ENCODE data around the gene FOSB.

FOSB gene

DNA sequence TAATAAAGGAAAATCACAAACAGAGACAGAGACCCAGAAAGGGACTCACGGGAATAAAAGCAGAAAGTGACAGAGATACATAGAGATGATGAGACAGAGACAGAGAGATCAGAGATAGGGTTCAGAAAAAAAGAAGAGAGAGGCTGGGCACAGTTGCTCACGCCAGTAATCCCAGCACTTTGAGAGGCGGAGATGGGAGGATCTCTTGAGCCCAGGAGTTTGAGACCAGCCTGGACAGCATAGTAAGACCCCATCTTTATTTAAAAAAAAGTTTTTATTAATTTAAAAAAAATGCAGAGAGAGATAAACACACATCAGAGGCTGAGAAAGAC is 19.4 kb upstream of the FOSB start:
- H3K27me3 Mint-ChIP-seq, result no peaks in the 10 kb centered on the region
- DNase-seq (ENCODE audit: low spot score in 2 of 2) (no peak), ATAC-seq (ENCODE audit: low read depth) (no peak)
- H3K36me3 Mint-ChIP-seq, result peaks cover 2% of the 10 kb centered on the region
- H3K4me3 Mint-ChIP-seq, result no peak overlapping the region
- H3K4me1 Mint-ChIP-seq, result peaks cover 45% of the 10 kb centered on the region
- H3K27ac Mint-ChIP-seq, result peak overlapping the region; percentile 29
- H3K9me3 Mint-ChIP-seq, result no peaks in the 10 kb centered on the region

DNA sequence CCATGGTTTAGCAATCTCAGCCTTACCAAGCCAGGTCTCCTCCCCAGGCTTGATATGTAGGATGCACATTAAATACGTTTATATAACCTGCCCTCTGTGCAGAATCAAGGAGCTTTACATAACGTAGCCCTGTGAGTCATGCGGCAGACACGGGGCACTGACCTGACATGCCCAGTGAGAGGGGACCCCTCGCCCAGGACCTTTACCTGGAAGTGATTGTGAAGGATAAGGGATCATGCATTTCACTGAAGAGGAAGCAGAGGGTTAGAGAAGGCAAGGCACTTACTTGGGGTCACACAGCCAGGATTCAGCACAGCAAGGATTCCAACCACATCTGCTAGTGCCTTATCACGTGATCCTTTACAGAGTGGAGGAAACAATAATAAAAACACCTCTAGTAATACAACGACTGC is 18.9 kb upstream of the FOSB start:
- Mint-ChIP-seq H3K4me3 (peak overlapping the region; percentile 61), H3K36me3 (peaks cover 2% of the 10 kb centered on the region), H3K27me3 (no peaks in the 10 kb centered on the region), H3K9me3 (no peaks in the 10 kb centered on the region), H3K27ac (peak overlapping the region; percentile 66), H3K4me1 (peaks cover 43% of the 10 kb centered on the region)
- no peak for DNase-seq (ENCODE audit: low spot score in 2 of 2)
- no peak for ATAC-seq (ENCODE audit: low read depth)

DNA sequence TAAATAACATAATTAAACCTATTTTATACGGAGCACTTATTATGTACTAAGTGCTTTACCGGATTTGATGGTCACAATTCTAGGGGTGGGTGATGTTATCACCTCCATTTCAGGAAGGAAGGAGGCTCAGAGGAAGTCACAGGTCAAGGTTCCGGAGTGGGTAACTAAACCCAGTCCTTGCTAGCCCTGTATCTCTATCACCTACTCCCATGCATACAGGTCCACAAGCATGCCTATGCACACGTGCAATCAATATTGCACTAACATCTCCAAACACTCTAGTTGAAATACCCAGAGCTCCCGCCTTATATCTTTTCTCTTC is 17.8 kb upstream of the FOSB start:
- H3K9me3 Mint-ChIP-seq, result no peaks in the 10 kb centered on the region

DNA sequence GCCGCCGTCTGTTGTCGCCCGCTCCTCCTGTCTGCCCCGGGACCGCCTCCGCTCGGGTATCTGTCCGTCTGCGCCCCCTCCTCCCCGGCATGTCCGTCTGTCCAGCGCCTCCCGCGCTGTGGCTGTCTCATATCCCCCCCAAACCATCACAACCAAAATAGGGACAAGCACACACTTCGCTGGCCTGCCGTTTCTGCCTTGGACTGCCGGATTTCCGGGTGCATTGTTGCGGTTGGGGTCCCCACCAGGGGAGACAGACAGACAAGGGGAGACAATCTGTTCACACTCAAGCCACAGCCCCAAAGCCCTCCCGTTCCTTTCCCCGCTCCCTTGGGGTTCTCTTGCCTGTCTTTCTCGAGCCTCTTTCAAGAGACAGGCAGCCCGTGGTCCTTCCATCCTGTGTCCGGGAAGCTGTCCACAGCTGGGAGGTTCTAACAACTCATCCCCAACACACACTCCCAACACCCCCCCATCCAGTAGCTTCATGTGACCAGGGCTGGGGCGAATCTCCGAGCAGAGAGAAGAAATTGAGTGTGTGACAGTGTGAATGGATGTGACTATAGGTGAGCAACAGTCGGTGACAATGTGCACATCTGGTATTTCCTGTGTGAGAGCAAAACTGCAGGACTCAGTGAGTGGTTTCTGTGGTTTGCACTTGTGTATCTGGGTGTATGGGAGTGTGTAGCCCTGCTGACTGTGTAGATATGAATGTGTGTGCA is 16.5 kb upstream of the FOSB start:
- H3K4me3 Mint-ChIP-seq, result peak overlapping the region; percentile 95
- no peaks in the 10 kb centered on the region for H3K9me3 Mint-ChIP-seq
- DNase-seq (ENCODE audit: low spot score in 2 of 2), result peak; percentile 67 to 71
- H3K27ac Mint-ChIP-seq, result peak overlapping the region; percentile 100
- no peaks in the 10 kb centered on the region for H3K27me3 Mint-ChIP-seq
- ATAC-seq (ENCODE audit: low read depth), result peak; percentile 49
- peaks cover 2% of the 10 kb centered on the region for H3K36me3 Mint-ChIP-seq
- peaks cover 42% of the 10 kb centered on the region for H3K4me1 Mint-ChIP-seq

More for the DNA sequence above, 17.8 kb upstream of the FOSB start:
- peaks cover 39% of the 10 kb centered on the region for H3K4me1 Mint-ChIP-seq
- H3K27ac Mint-ChIP-seq, result peak overlapping the region; percentile 100
- peak overlapping the region; percentile 94 for H3K4me3 Mint-ChIP-seq
- peak; percentile 9 for ATAC-seq (ENCODE audit: low read depth)
- H3K27me3 Mint-ChIP-seq, result no peaks in the 10 kb centered on the region
- no peak for DNase-seq (ENCODE audit: low spot score in 2 of 2)
- peaks cover 2% of the 10 kb centered on the region for H3K36me3 Mint-ChIP-seq

DNA sequence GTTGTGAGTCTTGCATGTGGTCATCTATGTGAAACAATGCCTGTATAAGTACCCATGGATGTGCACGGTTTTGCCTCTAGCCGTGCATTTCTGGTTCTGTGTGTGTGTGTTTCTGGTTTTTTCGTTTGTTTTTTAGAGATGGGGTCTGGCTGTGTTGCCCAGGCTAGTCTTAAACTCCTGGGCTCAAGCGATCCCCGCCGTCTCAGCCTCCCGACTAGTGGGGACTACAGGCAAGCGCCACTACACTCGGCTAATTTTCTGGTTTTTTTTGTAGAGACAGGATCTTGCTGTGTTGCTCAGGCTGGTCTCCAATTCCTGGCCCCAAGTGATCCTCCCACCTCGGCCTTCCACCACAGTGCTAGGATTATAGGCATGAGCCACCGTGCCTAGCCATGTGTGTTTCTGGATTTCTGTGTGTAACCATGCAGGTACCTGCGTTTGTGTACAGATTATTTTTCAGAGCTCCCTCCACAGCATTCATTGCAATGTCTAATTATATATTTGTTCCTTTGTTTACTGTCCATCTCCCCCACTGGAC is 15.9 kb upstream of the FOSB start:
- H3K4me3 Mint-ChIP-seq, result peak overlapping the region; percentile 95
- peaks cover 2% of the 10 kb centered on the region for H3K36me3 Mint-ChIP-seq
- ATAC-seq (ENCODE audit: low read depth), result no peak

DNA sequence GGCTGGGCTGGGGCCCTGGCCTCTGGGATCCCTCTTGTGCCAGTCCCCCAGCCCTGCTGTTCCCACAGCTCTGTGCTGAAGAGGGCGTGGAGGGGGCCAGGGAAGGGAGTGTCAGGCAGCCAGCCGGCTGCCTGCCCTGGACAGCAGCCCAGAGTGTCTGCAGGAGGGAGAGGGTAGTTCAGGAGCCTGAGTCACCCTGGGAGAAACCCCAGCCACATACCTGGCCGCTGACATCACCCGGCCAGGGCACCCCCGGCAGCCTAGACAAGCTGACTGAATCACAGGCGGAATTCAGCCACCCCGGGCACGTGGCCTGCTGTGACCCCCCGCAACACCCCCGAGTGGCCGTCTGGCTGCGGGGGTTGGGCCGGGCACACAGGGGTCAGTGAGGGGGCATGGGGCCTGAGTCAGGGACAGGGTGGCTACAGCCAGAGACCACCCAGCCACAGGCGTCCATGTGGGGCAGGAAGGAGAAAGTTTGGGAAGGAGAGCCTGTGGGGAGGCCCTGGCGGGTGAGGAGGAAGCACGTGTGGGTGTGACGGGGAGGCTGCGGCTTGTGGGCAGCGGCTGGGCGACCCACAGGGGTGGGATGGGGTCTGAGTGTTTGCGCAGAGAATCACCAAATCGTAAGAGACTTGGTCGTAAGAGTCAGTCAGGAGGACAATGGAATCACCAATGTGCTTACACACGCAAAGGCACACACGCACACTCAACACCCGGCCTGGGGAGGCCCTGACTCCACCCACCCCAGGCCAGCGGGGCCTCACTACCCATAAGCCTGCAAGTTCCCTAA is 11.9 kb upstream of the FOSB start:
- DNase-seq (ENCODE audit: low spot score in 2 of 2) (peak; percentile 32 to 56), ATAC-seq (ENCODE audit: low read depth) (peak; percentile 49)
- Mint-ChIP-seq H3K4me1 (peaks cover 39% of the 10 kb centered on the region), H3K27me3 (no peaks in the 10 kb centered on the region), H3K9me3 (no peaks in the 10 kb centered on the region), H3K36me3 (no peaks in the 10 kb centered on the region), H3K27ac (peak overlapping the region; percentile 94), H3K4me3 (peak overlapping the region; percentile 46)

More for the DNA sequence above, 15.9 kb upstream of the FOSB start:
- Mint-ChIP-seq H3K27me3 (no peaks in the 10 kb centered on the region), H3K9me3 (no peaks in the 10 kb centered on the region), H3K4me1 (peaks cover 44% of the 10 kb centered on the region), H3K27ac (peak overlapping the region; percentile 100)
- no peak for DNase-seq (ENCODE audit: low spot score in 2 of 2)

DNA sequence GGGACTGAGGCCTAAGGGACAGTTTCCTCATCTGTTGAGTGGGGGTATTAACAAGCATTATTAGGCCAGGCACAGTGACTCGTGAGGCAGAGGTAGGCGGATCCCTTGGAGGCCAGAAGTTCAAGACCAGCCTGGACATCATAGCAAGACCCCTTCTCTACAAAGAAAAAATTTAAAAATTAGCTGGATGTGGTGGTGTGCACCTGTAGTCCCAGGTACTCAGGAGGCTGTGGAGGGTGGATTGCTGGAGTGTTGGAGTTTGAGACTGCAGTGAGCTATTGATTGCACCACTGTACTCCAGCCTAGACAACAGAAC is 11.3 kb upstream of the FOSB start:
- no peak for DNase-seq (ENCODE audit: low spot score in 2 of 2)
- no peaks in the 10 kb centered on the region for H3K27me3 Mint-ChIP-seq
- no peaks in the 10 kb centered on the region for H3K9me3 Mint-ChIP-seq
- H3K4me3 Mint-ChIP-seq, result no peak overlapping the region
- no peaks in the 10 kb centered on the region for H3K36me3 Mint-ChIP-seq
- peaks cover 34% of the 10 kb centered on the region for H3K4me1 Mint-ChIP-seq
- ATAC-seq (ENCODE audit: low read depth), result no peak
- H3K27ac Mint-ChIP-seq, result peak overlapping the region; percentile 94

DNA sequence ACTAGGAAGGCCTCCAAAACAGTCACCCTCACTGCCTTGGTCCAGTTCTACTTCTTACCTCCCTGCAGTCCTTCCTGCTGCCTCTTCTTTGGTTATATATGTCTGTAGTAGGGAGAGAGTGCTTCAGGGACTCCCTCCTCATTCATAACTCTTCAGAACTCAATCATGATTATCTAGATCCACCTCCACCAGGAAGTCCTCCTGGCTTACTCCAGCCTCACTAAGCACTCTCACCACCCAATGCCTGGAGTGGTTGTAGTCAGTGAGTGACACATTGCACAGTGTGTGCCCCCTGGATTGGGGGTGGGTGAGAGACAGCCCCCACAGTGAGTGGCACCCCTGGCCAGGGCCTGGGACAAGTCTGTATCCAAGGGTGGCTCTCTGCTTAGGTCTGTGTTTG is 10.0 kb upstream of the FOSB start:
- no peak for ATAC-seq (ENCODE audit: low read depth)
- Mint-ChIP-seq H3K27ac (no peak overlapping the region), H3K27me3 (no peaks in the 10 kb centered on the region), H3K4me1 (peaks cover 26% of the 10 kb centered on the region), H3K36me3 (no peaks in the 10 kb centered on the region), H3K9me3 (no peaks in the 10 kb centered on the region), H3K4me3 (no peak overlapping the region)
- DNase-seq (ENCODE audit: low spot score in 2 of 2), result no peak

DNA sequence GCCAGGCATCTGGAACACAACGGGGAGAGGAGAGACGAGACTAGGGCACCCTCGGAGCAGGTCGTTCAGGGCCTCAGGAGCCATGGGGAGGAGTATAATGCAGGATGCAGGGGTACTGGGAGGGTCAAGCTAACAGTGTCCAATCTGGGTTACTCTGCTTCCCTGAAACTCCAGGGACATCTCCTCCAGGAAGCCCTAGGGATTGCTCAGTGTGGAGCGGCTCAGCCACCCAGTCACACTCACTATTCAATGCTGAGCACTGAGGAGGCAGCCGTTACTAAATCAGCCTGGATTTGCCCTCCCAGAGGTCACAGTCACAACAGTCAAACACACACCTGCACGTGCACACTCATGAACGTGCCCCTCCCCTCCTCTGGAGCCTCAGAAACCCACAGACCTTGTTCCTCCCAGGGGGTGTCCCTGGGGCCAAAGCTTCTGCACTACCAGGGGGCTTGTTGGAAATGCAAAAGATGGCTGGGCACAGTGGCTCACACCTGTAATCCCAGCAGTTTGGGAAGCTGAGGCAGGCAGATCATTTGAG is 6.9 kb upstream of the FOSB start:
- DNase-seq (ENCODE audit: low spot score in 2 of 2), result no peak
- no peaks in the 10 kb centered on the region for H3K36me3 Mint-ChIP-seq
- no peak overlapping the region for H3K4me3 Mint-ChIP-seq
- no peak for ATAC-seq (ENCODE audit: low read depth)
- peaks cover 19% of the 10 kb centered on the region for H3K4me1 Mint-ChIP-seq
- no peak overlapping the region for H3K27ac Mint-ChIP-seq
- peaks cover 6% of the 10 kb centered on the region for H3K27me3 Mint-ChIP-seq
- H3K9me3 Mint-ChIP-seq, result no peaks in the 10 kb centered on the region

DNA sequence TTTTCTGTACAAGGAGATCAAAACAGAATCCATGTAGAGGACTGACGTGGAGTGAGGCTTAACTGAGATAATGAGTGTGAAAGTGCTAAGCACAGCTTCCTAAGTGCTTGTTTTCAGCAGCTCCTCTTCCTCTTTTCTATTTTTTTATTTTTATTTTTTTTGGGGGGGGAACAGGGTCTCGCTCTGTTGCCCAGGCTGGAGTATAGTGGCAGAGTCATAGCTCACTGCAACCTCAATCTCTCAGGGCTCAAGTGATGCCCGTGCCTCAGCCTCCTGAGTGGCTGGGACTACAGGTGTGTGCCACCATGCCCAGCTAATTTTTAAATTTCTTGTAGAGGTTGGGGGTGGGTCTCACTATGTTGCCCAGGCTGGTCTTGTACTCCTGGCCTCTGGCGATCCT is 5.6 kb upstream of the FOSB start:
- Mint-ChIP-seq H3K9me3 (no peaks in the 10 kb centered on the region), H3K4me1 (peaks cover 14% of the 10 kb centered on the region), H3K27ac (no peak overlapping the region), H3K36me3 (no peaks in the 10 kb centered on the region), H3K4me3 (no peak overlapping the region), H3K27me3 (peaks cover 6% of the 10 kb centered on the region)
- ATAC-seq (ENCODE audit: low read depth) (peak; percentile 66), DNase-seq (ENCODE audit: low spot score in 2 of 2) (no peak)

DNA sequence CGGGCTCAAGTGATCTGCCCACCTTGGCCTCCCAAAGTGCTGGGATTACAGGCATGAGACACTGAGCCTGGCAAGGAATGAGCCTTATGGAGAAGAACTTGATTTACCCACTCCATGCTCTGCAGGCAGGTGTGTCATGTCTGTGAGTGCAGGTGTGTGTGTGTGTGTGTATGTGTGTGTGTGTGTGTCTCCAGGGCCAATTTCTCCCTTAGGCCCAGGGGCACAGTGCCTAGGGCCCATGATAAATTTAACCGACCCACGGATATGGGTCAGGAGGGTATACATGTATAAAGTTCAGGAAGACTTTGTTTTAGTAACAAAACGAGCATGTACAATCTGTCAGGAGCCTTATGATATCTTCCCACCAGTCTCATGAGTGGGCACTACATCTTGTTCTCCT is 4.6 kb upstream of the FOSB start:
- Mint-ChIP-seq H3K27ac (no peak overlapping the region), H3K9me3 (no peaks in the 10 kb centered on the region), H3K36me3 (no peaks in the 10 kb centered on the region), H3K4me1 (peaks cover 14% of the 10 kb centered on the region), H3K27me3 (peaks cover 6% of the 10 kb centered on the region), H3K4me3 (no peak overlapping the region)
- no peak for ATAC-seq (ENCODE audit: low read depth)
- no peak for DNase-seq (ENCODE audit: low spot score in 2 of 2)

DNA sequence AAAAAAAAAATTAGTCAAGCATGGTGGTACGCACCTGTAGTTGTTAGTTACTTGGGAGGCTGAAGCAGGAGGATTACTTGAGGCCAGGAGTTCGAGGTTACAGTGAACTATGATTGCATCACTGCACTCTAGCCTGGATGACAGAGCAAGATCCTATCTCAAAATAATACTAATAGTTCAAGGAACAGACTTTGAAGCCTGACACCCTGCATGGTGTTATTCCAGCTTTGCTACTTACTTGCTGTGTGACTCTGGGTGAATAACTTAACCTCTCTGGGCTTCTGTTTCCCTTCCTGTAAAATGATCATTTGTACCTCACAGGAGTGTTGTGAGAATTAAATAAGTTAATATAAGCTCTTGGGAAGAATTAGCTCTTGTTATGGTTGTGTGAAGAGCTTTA is 3.5 kb upstream of the FOSB start:
- Mint-ChIP-seq H3K27me3 (peaks cover 6% of the 10 kb centered on the region), H3K36me3 (no peaks in the 10 kb centered on the region), H3K9me3 (no peaks in the 10 kb centered on the region), H3K27ac (peak overlapping the region; percentile 7), H3K4me1 (peaks cover 14% of the 10 kb centered on the region), H3K4me3 (no peak overlapping the region)
- no peak for ATAC-seq (ENCODE audit: low read depth)
- no peak for DNase-seq (ENCODE audit: low spot score in 2 of 2)

DNA sequence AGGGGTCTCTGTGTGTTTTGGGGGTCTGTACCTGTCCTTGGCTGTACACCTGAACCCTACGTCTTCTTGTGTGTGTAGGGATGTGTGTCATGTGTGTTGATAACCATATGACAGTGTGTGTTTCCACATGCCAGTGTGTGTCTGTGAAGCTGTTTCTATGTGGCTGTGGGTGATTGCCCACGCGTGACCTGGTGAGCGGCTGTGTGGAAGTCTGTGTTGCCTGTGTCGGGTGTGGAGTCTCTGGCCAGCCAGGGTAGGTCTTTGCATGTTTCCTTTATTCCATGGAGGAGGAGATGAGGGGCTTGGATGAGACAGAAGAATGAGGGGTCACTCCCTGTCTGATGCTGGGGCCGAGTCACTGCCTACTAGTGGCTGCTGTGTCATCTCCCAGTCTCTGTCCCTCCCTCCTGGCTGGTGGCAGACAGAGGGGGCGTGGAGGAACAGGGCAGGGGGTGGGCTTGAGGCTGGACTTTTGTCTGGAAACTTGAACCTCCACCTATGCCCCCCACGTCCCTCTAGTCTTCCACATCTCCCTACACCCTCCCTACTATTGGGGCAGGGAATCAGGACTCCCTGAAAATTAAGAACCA is 2.8 kb upstream of the FOSB start:
- no peak for ATAC-seq (ENCODE audit: low read depth)
- H3K9me3 Mint-ChIP-seq, result no peaks in the 10 kb centered on the region
- H3K36me3 Mint-ChIP-seq, result no peaks in the 10 kb centered on the region
- no peak for DNase-seq (ENCODE audit: low spot score in 2 of 2)
- peaks cover 6% of the 10 kb centered on the region for H3K27me3 Mint-ChIP-seq
- peak overlapping the region; percentile 7 for H3K27ac Mint-ChIP-seq
- H3K4me3 Mint-ChIP-seq, result no peak overlapping the region
- peaks cover 17% of the 10 kb centered on the region for H3K4me1 Mint-ChIP-seq

DNA sequence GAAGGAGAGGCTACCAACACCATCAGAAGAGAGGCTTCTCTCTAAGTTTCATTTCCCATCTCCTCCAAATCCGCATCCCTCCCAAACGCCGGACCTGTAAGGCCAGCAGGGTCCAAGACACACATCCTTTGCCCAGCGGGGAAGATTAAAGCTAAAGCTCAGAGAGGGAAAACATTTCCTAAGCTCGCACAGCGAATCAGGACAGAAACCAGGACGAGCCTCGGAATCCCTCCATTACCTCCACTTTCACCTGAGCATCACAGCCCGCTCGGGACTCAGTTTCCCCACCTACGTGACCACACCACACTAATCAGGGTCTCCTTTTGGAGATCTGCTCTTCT is 711 bp upstream of the FOSB start:
- H3K36me3 Mint-ChIP-seq, result peaks cover 4% of the 10 kb centered on the region
- peaks cover 27% of the 10 kb centered on the region for H3K4me1 Mint-ChIP-seq
- ATAC-seq (ENCODE audit: low read depth) (no peak), DNase-seq (ENCODE audit: low spot score in 2 of 2) (no peak)
- H3K9me3 Mint-ChIP-seq, result no peaks in the 10 kb centered on the region
- peaks cover 6% of the 10 kb centered on the region for H3K27me3 Mint-ChIP-seq
- peak overlapping the region; percentile 91 for H3K4me3 Mint-ChIP-seq
- H3K27ac Mint-ChIP-seq, result peak overlapping the region; percentile 96

All from memory B cell (primary cell).